Hepatocyte (in vitro differentiated cells): ENCODE data around the gene UNC5A. TPM values are rescaled to one million over a fixed set of nuclear protein-coding genes. Genes with fewer than 3 reads are reported as not detected.

Experiments
- DNase-seq: peaks from one replicate; pipeline ENCODE4 v3.0.0-alpha.2; 2016; ENCODE audit warnings: low spot score
- H2AFZ ChIP-seq: fragments of 200-600 bp; sonication (generic); 2 replicates; pipeline ENCODE4 v1.6.0; 2016; ENCODE audit warnings: antibody characterized with exemption, mild to moderate bottlenecking
- H3K27ac ChIP-seq: fragments of 200-600 bp; sonication (generic); 2 replicates; pipeline ENCODE4 v1.5.1; 2016; ENCODE audit warnings: mild to moderate bottlenecking
- H3K27me3 ChIP-seq: fragments of 200-600 bp; sonication (generic); 2 replicates; pipeline ENCODE4 v1.6.1; 2016
- H3K36me3 ChIP-seq: fragments of 200-600 bp; sonication (generic); replicated peaks from 2 replicates; pipeline ENCODE4 v1.5.1; 2016; ENCODE audit warnings: low read depth; ENCODE audit not compliant: insufficient read depth
- H3K4me1 ChIP-seq: fragments of 200-600 bp; sonication (generic); 2 replicates; pipeline ENCODE4 v1.5.1; 2016; ENCODE audit warnings: mild to moderate bottlenecking, moderate library complexity; ENCODE audit not compliant: insufficient read depth
- H3K4me2 ChIP-seq: fragments of 200-600 bp; sonication (generic); 2 replicates; pipeline ENCODE4 v1.6.0; 2016
- H3K4me3 ChIP-seq: fragments of 200-600 bp; sonication (generic); 2 replicates; pipeline ENCODE4 v1.5.1; 2016; ENCODE audit warnings: mild to moderate bottlenecking
- H3K79me2 ChIP-seq: fragments of 200-600 bp; sonication (generic); 2 replicates; pipeline ENCODE4 v1.6.0; 2017; ENCODE audit warnings: mild to moderate bottlenecking
- H3K9me2 ChIP-seq: fragments of 200-600 bp; sonication (generic); replicated peaks from 2 replicates; pipeline ENCODE4 v1.6.0; 2017; ENCODE audit warnings: mild to moderate bottlenecking; ENCODE audit not compliant: insufficient read depth
- H3K9me3 ChIP-seq: fragments of 200-600 bp; sonication (generic); 2 replicates; pipeline ENCODE4 v1.5.1; 2016; ENCODE audit warnings: low read depth, mild to moderate bottlenecking
- H4K20me1 ChIP-seq: fragments of 200-600 bp; sonication (generic); 2 replicates; pipeline ENCODE4 v1.6.0; 2016; ENCODE audit warnings: mild to moderate bottlenecking; ENCODE audit not compliant: insufficient read depth, poor library complexity, severe bottlenecking
- CTCF ChIP-seq: fragments of 200-600 bp; sonication (generic); IDR thresholded peaks from 2 replicates; pipeline ENCODE4 v1.5.1; 2016; ENCODE audit warnings: antibody characterized with exemption, mild to moderate bottlenecking; ENCODE audit not compliant: poor library complexity
- EZH2 ChIP-seq: fragments of 200-600 bp; sonication (generic); IDR thresholded peaks from 2 replicates; pipeline ENCODE4 v1.6.1; 2016; ENCODE audit warnings: antibody characterized with exemption, mild to moderate bottlenecking, borderline replicate concordance
- EZH2phosphoT487 ChIP-seq: fragments of 200-600 bp; sonication (generic); IDR thresholded peaks from one replicate; pipeline ENCODE4 v1.6.1; 2018; ENCODE audit warnings: antibody characterized with exemption, mild to moderate bottlenecking, low read depth, moderate library complexity; ENCODE audit not compliant: unreplicated experiment, severe bottlenecking
- WGBS: methylation state at CpG from one replicate; pipeline ENCODE4 v1.1.6; 2016; ENCODE audit warnings: low lambda C conversion rate; ENCODE audit errors: missing lambda C conversion rate; 5-methylcytosine and 5-hydroxymethylcytosine counted together
- polyA plus RNA-seq: library from polyadenylated mRNA; unstranded; fragments of >200 nt; fragmentation: Nextera tagmentation; extraction: Ambion mirVana; gene quantifications from 2 replicates; pipeline ENCODE4 v1.2.1, GENCODE V29; 2016
- total RNA-seq: library from RNA; depleted of rRNA; stranded (reverse); fragments of >200 nt; gene quantifications from 2 replicates; pipeline ENCODE4 v1.2.3, GENCODE V29; 2014

Gene UNC5A
- total and polyA plus RNA-seq, 2 experiments from 2014 or later, result 0.10 to 1.1 TPM

- Histone ChIP-seq H3K9me2 (no peaks in the 10 kb centered on the region), H3K79me2 (no peaks in the 10 kb centered on the region), H3K4me1 (no peaks in the 10 kb centered on the region), H3K36me3 (no peaks in the 10 kb centered on the region), H3K9me3 (no peaks in the 10 kb centered on the region), H3K27me3 (peaks cover 60% of the 10 kb centered on the region), H4K20me1 (no peaks in the 10 kb centered on the region), H2AFZ (no peak overlapping the region), H3K4me3 (no peak overlapping the region), H3K4me2 (no peak overlapping the region), H3K27ac (no peak overlapping the region)
- no peak for DNase-seq
- TF ChIP-seq EZH2phosphoT487, result no peak
- no peak for TF ChIP-seq EZH2
- no peak for TF ChIP-seq CTCF
- 65% methylated on average over 7 of the region's 7 CpGs for WGBS
These were observed 22.3 kb upstream of the UNC5A start for GRCh38 chr5:176788091-176788490.

- no peak overlapping the region for H2AFZ ChIP-seq
- H3K27ac ChIP-seq, result no peak overlapping the region
- H3K4me3 ChIP-seq, result no peak overlapping the region
- 60% methylated on average over 20 of the region's 20 CpGs for WGBS
- no peaks in the 10 kb centered on the region for H3K79me2 ChIP-seq
- no peaks in the 10 kb centered on the region for H3K36me3 ChIP-seq
- H3K27me3 ChIP-seq, result peaks cover 71% of the 10 kb centered on the region
- TF ChIP-seq CTCF (no peak), EZH2 (no peak), EZH2phosphoT487 (no peak)
- no peak for DNase-seq
- H3K9me3 ChIP-seq, result no peaks in the 10 kb centered on the region
- no peaks in the 10 kb centered on the region for H3K9me2 ChIP-seq
- H3K4me2 ChIP-seq, result no peak overlapping the region
- H3K4me1 ChIP-seq, result no peaks in the 10 kb centered on the region
- no peaks in the 10 kb centered on the region for H4K20me1 ChIP-seq
These were observed 21.2 kb upstream of the UNC5A start for GRCh38 chr5:176788941-176789872.

- Histone ChIP-seq H3K27ac (no peak overlapping the region), H3K4me2 (no peak overlapping the region), H2AFZ (no peak overlapping the region), H4K20me1 (no peaks in the 10 kb centered on the region), H3K36me3 (no peaks in the 10 kb centered on the region), H3K79me2 (no peaks in the 10 kb centered on the region), H3K27me3 (peaks cover 67% of the 10 kb centered on the region), H3K4me3 (no peak overlapping the region), H3K9me3 (no peaks in the 10 kb centered on the region), H3K4me1 (no peaks in the 10 kb centered on the region), H3K9me2 (no peaks in the 10 kb centered on the region)
- 46% methylated on average over 15 of the region's 15 CpGs for WGBS
- DNase-seq, result no peak
- TF ChIP-seq EZH2phosphoT487 (no peak), CTCF (no peak), EZH2 (no peak)
These were observed 20.3 kb upstream of the UNC5A start for GRCh38 chr5:176789873-176790615.
